GM19099 (cell line): Measurements from ENCODE around the gene OR10H5.

Experiments
- POLR2A ChIP-seq: IDR thresholded peaks from 3 replicates; pipeline ENCODE4 v1.6.1; 2011; ENCODE audit warnings: low read depth; ENCODE audit not compliant: insufficient read length; ENCODE audit errors: extremely low read depth

OR10H5 gene

GRCh38 chr19:15787611-15788155 is at the start of gene OR10H5:
TSS of gene OR10H5 (plus strand) at chr19:15787661. CDS start at chr19:15794049, 6,388 bp downstream.
- no peak for TF ChIP-seq POLR2A

GRCh38 chr19:15737722-15738121 is 49.7 kb upstream of the OR10H5 start, which contains the start of gene OR10H3:
TSS of gene OR10H3 (plus strand) at chr19:15737985. CDS start at chr19:15741393, 3,408 bp downstream.
- no peak for TF ChIP-seq POLR2A

- no peak for TF ChIP-seq POLR2A
These were observed 46.7 kb upstream of the OR10H5 start for GRCh38 chr19:15740785-15741184.

DNA sequence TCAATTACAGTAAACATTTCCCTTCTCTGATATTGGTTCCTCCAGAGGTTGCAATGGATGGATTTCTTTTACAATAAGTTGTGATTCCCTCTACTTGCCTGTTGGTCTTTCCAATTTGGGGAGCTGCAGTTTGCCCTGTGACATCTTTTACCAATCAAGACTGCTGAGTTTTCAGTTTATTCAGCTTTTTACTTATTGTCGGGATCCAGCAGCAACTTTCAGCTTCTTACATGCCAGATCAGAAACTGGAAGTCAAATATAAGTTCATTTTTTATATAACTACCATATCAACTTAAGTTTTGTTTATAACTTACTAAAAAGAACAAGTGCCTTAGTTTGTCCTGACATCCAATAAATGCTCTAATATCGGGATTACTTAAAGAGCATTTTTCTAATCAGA is 39.2 kb upstream of the OR10H5 start:
- no peak for TF ChIP-seq POLR2A

- TF ChIP-seq POLR2A, result no peak
These were observed 29.1 kb upstream of the OR10H5 start for GRCh38 chr19:15758379-15758778.

- TF ChIP-seq POLR2A, result no peak
These were observed 27.4 kb upstream of the OR10H5 start for GRCh38 chr19:15759962-15760565.

GRCh38 chr19:15769586-15769985 is 17.9 kb upstream of the OR10H5 start:
- no peak for TF ChIP-seq POLR2A

GRCh38 chr19:15775249-15775648 is 12.2 kb upstream of the OR10H5 start:
- no peak for TF ChIP-seq POLR2A

- no peak for TF ChIP-seq POLR2A
These were observed 11.2 kb upstream of the OR10H5 start for GRCh38 chr19:15776264-15776663.

DNA sequence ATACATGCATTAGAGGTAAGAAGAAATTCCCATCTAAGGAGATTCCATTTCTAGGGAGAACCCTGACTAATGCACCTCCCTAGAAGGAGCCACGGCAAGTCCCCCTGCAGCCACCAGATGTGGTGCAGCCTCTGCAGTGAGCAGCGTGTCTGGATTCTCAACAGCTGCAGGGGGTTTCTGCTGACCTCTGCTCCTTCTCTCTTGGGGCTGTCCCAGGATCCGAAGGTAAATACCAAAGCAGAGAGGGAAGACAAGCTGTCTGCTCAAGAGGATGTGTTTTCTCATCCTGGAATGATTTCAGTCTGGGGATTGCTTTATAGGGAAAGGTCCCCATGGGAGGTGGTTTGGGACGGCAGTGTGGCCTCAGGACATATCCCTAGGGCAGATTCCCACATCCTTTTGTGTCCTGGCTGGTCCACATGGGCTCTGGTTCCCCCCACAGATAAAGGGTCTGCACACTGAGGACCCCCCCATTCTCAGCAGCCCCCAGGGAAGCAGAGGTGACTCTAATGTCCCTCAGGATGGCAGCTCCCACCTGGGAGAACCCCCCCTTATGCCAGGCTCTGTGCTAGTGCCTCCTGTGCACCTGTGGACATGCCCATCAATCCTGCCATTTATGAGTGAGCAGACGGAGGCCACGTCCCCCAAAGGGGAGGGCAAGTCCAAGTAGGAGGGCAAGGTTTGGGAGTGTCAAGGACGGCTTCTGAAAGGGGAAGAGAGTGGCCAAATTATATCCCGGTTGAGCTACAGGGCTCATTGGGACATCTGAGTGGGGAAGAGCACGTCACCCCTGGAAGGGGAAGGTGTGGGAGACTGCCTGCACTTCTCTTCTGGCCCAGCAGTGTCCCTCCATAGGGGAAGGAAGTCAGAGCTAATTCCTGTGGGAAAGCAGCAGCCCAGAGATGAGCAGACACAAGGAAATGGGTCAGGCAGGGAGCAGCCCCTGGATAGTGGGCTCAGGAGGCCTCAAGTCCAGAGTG is 10.2 kb upstream of the OR10H5 start:
- TF ChIP-seq POLR2A, result no peak

GRCh38 chr19:15779756-15780476 is 7.5 kb upstream of the OR10H5 start:
- TF ChIP-seq POLR2A, result no peak

DNA sequence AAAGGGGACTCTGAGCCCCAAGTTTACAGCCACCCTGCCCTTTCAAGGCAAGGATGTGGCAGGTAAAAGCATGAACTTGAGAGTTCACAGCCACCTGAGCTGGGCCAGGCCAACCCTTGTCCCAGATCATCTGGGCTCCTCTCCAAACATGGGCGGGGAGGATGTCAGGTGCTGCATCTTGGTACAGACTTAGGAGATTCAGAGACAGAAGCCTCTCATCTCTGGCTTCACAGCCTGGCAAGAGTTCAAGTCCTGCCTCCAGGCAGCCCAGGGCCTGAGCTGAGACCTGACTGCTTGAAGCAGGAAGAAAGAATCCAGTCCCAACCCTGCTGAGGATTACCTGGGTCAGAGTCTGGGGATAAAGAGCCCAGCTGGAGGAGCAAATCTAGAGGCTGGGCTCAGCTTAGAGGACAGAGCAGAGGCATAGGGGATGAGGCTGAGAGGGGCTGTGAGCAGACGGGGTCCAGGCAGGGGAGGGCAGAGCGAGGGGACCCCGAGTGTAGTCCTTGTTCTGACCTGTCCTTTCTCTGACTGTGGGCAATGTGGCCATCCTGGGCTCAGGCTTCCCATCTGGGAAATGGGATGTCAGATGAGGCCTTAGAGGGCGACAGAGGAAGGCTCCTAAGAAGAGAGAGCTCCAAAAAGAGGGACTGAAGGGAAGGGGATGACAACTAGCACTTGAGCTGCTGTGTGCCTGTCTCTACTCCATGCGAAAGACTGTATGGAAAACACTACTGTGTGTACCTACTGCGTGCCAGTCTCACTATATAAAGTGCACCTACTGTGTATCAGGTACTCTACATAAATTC is 6.6 kb upstream of the OR10H5 start:
- no peak for TF ChIP-seq POLR2A

- TF ChIP-seq POLR2A, result no peak
These were observed 5.8 kb upstream of the OR10H5 start for GRCh38 chr19:15781661-15782060.

DNA sequence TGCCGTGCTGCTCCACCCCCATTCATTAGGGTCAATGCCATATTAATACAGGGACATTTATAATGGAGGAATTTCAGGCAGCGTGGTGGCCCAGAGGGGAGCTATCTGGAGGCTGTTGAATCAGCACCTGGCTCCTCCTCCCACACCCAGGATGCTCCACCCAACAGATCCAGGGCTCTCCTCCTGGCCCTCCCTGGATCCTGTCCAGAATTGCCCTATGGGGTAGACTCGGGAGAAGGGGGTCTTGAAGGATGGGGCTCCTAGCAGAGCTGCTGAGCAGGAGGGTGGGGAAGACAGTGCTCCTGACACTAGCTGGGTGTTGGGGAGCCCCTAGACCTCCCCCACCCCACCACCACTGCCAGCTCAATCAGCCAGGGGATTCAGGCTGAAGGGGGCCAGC is 5.2 kb upstream of the OR10H5 start:
- TF ChIP-seq POLR2A, result no peak
